SU-DHL-6 (cell line): ENCODE data around the gene FKBP5.

Experiments used
- H2AFZ ChIP-seq: fragments of 200-600 bp; sonication (generic); 2 replicates; pipeline ENCODE4 v1.6.1; 2014; ENCODE audit warnings: low read depth, mild to moderate bottlenecking, moderate library complexity, mixed read lengths, antibody characterized with exemption, low read length; ENCODE audit not compliant: severe bottlenecking
- H3F3A ChIP-seq: fragments of 200-600 bp; shearing (Covaris generic); 2 replicates; pipeline ENCODE4 v1.6.0; 2016; ENCODE audit warnings: antibody characterized with exemption, mild to moderate bottlenecking; ENCODE audit not compliant: insufficient read depth
- H3K27ac ChIP-seq: fragments of 200-600 bp; sonication (generic); 2 replicates; pipeline ENCODE4 v1.5.1; 2016; ENCODE audit warnings: low read depth, mild to moderate bottlenecking, low read length, moderate library complexity, mixed read lengths
- H3K27me3 ChIP-seq: fragments of 200-600 bp; sonication (generic), shearing (Covaris generic); 2 replicates; pipeline ENCODE4 v1.6.0; 2014; ENCODE audit warnings: mild to moderate bottlenecking, low read length
- H3K36me3 ChIP-seq: fragments of 200-600 bp; sonication (generic); 2 replicates; pipeline ENCODE4 v1.6.1; 2014; ENCODE audit warnings: mild to moderate bottlenecking, low read length, mixed read lengths
- H3K4me2 ChIP-seq: fragments of 300-600, 200-600 bp; shearing (Covaris generic), sonication (generic); 2 replicates; pipeline ENCODE4 v1.6.0; 2014; ENCODE audit warnings: low read length, low read depth, mild to moderate bottlenecking; ENCODE audit not compliant: poor library complexity, severe bottlenecking
- H3K4me3 ChIP-seq: fragments of 200-600 bp; sonication (generic); 2 replicates; pipeline ENCODE4 v1.5.1; 2014; ENCODE audit warnings: antibody characterized with exemption, low read length, mild to moderate bottlenecking, mixed read lengths; ENCODE audit not compliant: insufficient read depth, poor library complexity, severe bottlenecking
- H3K79me2 ChIP-seq: fragments of 200-600 bp; sonication (generic); 2 replicates; pipeline ENCODE4 v1.6.1; 2014; ENCODE audit warnings: mild to moderate bottlenecking, low read length, moderate library complexity; ENCODE audit not compliant: insufficient read depth
- H3K9ac ChIP-seq: fragments of 200-600 bp; sonication (generic); 2 replicates; pipeline ENCODE4 v1.7.0; 2014; ENCODE audit warnings: mild to moderate bottlenecking, low read length
- H3K9me2 ChIP-seq: fragments of 200-600 bp; sonication (generic); replicated peaks from 2 replicates; pipeline ENCODE4 v1.6.1; 2014; ENCODE audit warnings: low read length; ENCODE audit not compliant: insufficient read depth
- H3K9me3 ChIP-seq: fragments of 200-600 bp; sonication (generic); 2 replicates; pipeline ENCODE4 v1.6.1; 2014; ENCODE audit warnings: low read length, mixed read lengths; ENCODE audit not compliant: insufficient read depth
- H4K20me1 ChIP-seq: fragments of 200-600 bp; sonication (generic); 2 replicates; pipeline ENCODE4 v1.6.1; 2014; ENCODE audit warnings: low read depth, mild to moderate bottlenecking, antibody characterized with exemption, low read length, moderate library complexity, mixed read lengths
- CTCF ChIP-seq: fragments of 200-600 bp; sonication (generic); IDR thresholded peaks from one replicate; pipeline ENCODE4 v1.5.1; 2017; ENCODE audit warnings: antibody characterized with exemption, mild to moderate bottlenecking, low read length, moderate library complexity; ENCODE audit not compliant: insufficient read depth, poor library complexity, severe bottlenecking
- EZH2phosphoT487 ChIP-seq: fragments of 200-600 bp; sonication (generic), shearing (Covaris generic); conservative IDR thresholded peaks from 2 replicates; pipeline ENCODE4 v1.6.1; 2018; ENCODE audit warnings: mild to moderate bottlenecking, antibody characterized with exemption, low read length, moderate library complexity, mixed read lengths

FKBP5 gene

GRCh38 chr6:35638679-35639078 is 50.0 kb downstream of the FKBP5 start:
- no peaks in the 10 kb centered on the region for H3K9me3 ChIP-seq
- no peak overlapping the region for H3K27ac ChIP-seq
- no peak overlapping the region for H2AFZ ChIP-seq
- H3F3A ChIP-seq, result peaks cover 25% of the 10 kb centered on the region; the same call in 1 of the 2 replicates
- no peak overlapping the region for H3K4me2 ChIP-seq
- H3K27me3 ChIP-seq, result no peaks in the 10 kb centered on the region
- H3K9ac ChIP-seq, result no peak overlapping the region
- no peaks in the 10 kb centered on the region for H4K20me1 ChIP-seq
- peaks cover 16% of the 10 kb centered on the region for H3K79me2 ChIP-seq
- peaks cover 71% of the 10 kb centered on the region for H3K36me3 ChIP-seq
- TF ChIP-seq EZH2phosphoT487, result no peak
- TF ChIP-seq CTCF, result no peak
- H3K9me2 ChIP-seq, result no peaks in the 10 kb centered on the region
- H3K4me3 ChIP-seq, result no peak overlapping the region

GRCh38 chr6:35637911-35638310 is 50.8 kb downstream of the FKBP5 start:
- no peaks in the 10 kb centered on the region for H4K20me1 ChIP-seq
- peaks cover 8% of the 10 kb centered on the region; the same call in 1 of the 2 replicates for H3K79me2 ChIP-seq
- no peak overlapping the region for H2AFZ ChIP-seq
- peaks cover 25% of the 10 kb centered on the region; the same call in 1 of the 2 replicates for H3F3A ChIP-seq
- H3K27me3 ChIP-seq, result no peaks in the 10 kb centered on the region
- no peak overlapping the region for H3K4me3 ChIP-seq
- H3K9me3 ChIP-seq, result no peaks in the 10 kb centered on the region
- H3K36me3 ChIP-seq, result peaks cover 74% of the 10 kb centered on the region
- no peak overlapping the region for H3K4me2 ChIP-seq
- H3K9ac ChIP-seq, result no peak overlapping the region
- H3K27ac ChIP-seq, result no peak overlapping the region
- no peaks in the 10 kb centered on the region for H3K9me2 ChIP-seq
- TF ChIP-seq CTCF (no peak), EZH2phosphoT487 (no peak)

- Histone ChIP-seq H2AFZ (no peak overlapping the region), H3K36me3 (peaks cover 69% of the 10 kb centered on the region), H3K4me3 (no peak overlapping the region), H3K9ac (no peak overlapping the region), H3K27me3 (no peaks in the 10 kb centered on the region), H3K9me3 (no peaks in the 10 kb centered on the region), H3K4me2 (no peak overlapping the region), H3K9me2 (no peaks in the 10 kb centered on the region), H3K27ac (no peak overlapping the region), H4K20me1 (no peaks in the 10 kb centered on the region), H3F3A (peaks cover 25% of the 10 kb centered on the region; the same call in 1 of the 2 replicates), H3K79me2 (no peaks in the 10 kb centered on the region)
- TF ChIP-seq EZH2phosphoT487 (no peak), CTCF (no peak)
Measured at GRCh38 chr6:35635601-35636597, 52.8 kb downstream of the FKBP5 start.
